H1 (cell line): ENCODE measurements around the gene NDST4. TPM values are rescaled to one million over a fixed set of nuclear protein-coding genes. Genes with fewer than 3 reads are reported as not detected.

ENCODE experiments used
- CTCF ChIA-PET: fragments of 300-600 bp; sonication (Branson Sonifier 250); formaldehyde crosslinking; loops from one replicate; lab custom pipeline; 2021; ENCODE audit not compliant: partially characterized antibody; lab: Charles Lee
- POLR2A ChIA-PET: fragments of 300-600 bp; sonication (Branson Sonifier 250); formaldehyde crosslinking; loops from one replicate; lab custom pipeline; 2021; ENCODE audit warnings: inconsistent platforms; ENCODE audit not compliant: partially characterized antibody; lab: Charles Lee
- DNase-seq, 2 experiments: peaks; one replicate each; pipeline versions ENCODE4 v3.0.0 to v3.0.0-alpha.2; 2010 to 2022; ENCODE audit warnings: low spot score in 2 of 2, low read depth in 1 of 2, mixed read lengths in 1 of 2
- FAIRE-seq: peaks from 2 replicates; lab custom pipeline; 2011; peaks lifted over from hg19 to GRCh38; lab: Jason Lieb, UNC
- H2AFZ ChIP-seq: 2 replicates; pipeline ENCODE4 v1.8.1; 2012; ENCODE audit warnings: low read length, inconsistent platforms
- H2AK5ac ChIP-seq: 2 replicates; pipeline ENCODE4 v1.6.1; 2013; ENCODE audit warnings: low read depth, low read length
- H2BK120ac ChIP-seq: replicated peaks from 2 replicates; pipeline ENCODE3; 2013; ENCODE audit warnings: low read depth, low read length, inconsistent platforms
- H2BK12ac ChIP-seq: 2 replicates; pipeline ENCODE4 v1.6.1; 2013; ENCODE audit warnings: low read depth, low read length
- H2BK15ac ChIP-seq: 2 replicates; pipeline ENCODE4 v1.6.1; 2013; ENCODE audit warnings: low read length
- H2BK20ac ChIP-seq: 2 replicates; pipeline ENCODE4 v1.6.1; 2013; ENCODE audit warnings: low read length
- H2BK5ac ChIP-seq: 2 replicates; pipeline ENCODE4 v1.6.1; 2013; ENCODE audit warnings: low read depth, low read length
- H3K14ac ChIP-seq: 2 replicates; pipeline ENCODE4 v1.6.1; 2013; ENCODE audit warnings: inconsistent platforms; ENCODE audit not compliant: insufficient read length
- H3K18ac ChIP-seq: 2 replicates; pipeline ENCODE4 v1.6.1; 2013; ENCODE audit warnings: low read length; ENCODE audit errors: extremely low read depth
- H3K23ac ChIP-seq: 2 replicates; pipeline ENCODE4 v1.6.1; 2013; ENCODE audit warnings: inconsistent platforms; ENCODE audit not compliant: insufficient read length
- H3K23me2 ChIP-seq: 2 replicates; pipeline ENCODE4 v1.6.1; 2013; ENCODE audit warnings: low read depth, low read length
- H3K27ac ChIP-seq: 2 replicates; pipeline ENCODE4 v1.6.1; 2011; ENCODE audit warnings: low read depth, low read length, inconsistent platforms
- H3K27me3 ChIP-seq, 4 experiments: replicated peaks in 1 of 4; 1 replicate in 1 of 4; 2 replicates in 3 of 4; pipeline versions ENCODE4 v1.6.1 to v1.8.1; 2011 to 2013; ENCODE audit warnings: low read length in 3 of 4, mild to moderate bottlenecking in 3 of 4, inconsistent platforms in 2 of 4, mixed read lengths in 2 of 4, moderate library complexity in 1 of 4; ENCODE audit not compliant: control insufficient read depth in 3 of 4, insufficient read depth in 3 of 4; ENCODE audit errors: extremely low read depth in 1 of 4
- H3K36me3 ChIP-seq, 4 experiments: 2 replicates each; pipeline versions ENCODE4 v1.6.1 to v1.8.1; 2011 to 2013; ENCODE audit warnings: mild to moderate bottlenecking in 4 of 4, low read length in 3 of 4, moderate library complexity in 2 of 4, control low read depth in 1 of 4, inconsistent platforms in 1 of 4; ENCODE audit not compliant: insufficient read depth in 4 of 4, control insufficient read depth in 2 of 4
- H3K4ac ChIP-seq: replicated peaks from 2 replicates; pipeline ENCODE3; 2013; ENCODE audit warnings: low read length, low read depth, mixed read lengths, inconsistent platforms; ENCODE audit not compliant: insufficient read length
- H3K4me1 ChIP-seq, 4 experiments: replicated peaks in 1 of 4; 1 replicate in 1 of 4; 2 replicates in 3 of 4; pipeline versions ENCODE4 v1.6.1 to v1.8.1; 2011 to 2013; ENCODE audit warnings: low read length in 3 of 4, inconsistent platforms in 2 of 4, mixed read lengths in 1 of 4; ENCODE audit not compliant: insufficient read depth in 4 of 4, control insufficient read depth in 3 of 4
- H3K4me2 ChIP-seq, 2 experiments: 2 replicates each; pipeline versions ENCODE4 v1.6.1 to v1.8.1; 2011 to 2013; ENCODE audit warnings: low read depth in 2 of 2, low read length in 2 of 2, control low read depth in 1 of 2, inconsistent platforms in 1 of 2, mild to moderate bottlenecking in 1 of 2; ENCODE audit not compliant: insufficient read depth in 1 of 2
- H3K4me3 ChIP-seq, 4 experiments: fragments of 200-600, 300-600 bp in 1 of 4; sonication (generic), shearing (Covaris generic), sonication (Bioruptor Twin) in 1 of 4; 2 replicates each; pipeline versions ENCODE4 v1.5.1 to v1.8.1; 2011 to 2016; ENCODE audit warnings: low read length in 4 of 4, low read depth in 3 of 4, control low read depth in 2 of 4, inconsistent platforms in 2 of 4, mild to moderate bottlenecking in 2 of 4, mixed read lengths in 1 of 4, moderate library complexity in 1 of 4; ENCODE audit not compliant: insufficient read depth in 2 of 4; ENCODE audit errors: extremely low read depth in 1 of 4
- H3K56ac ChIP-seq: replicated peaks from 2 replicates; pipeline ENCODE3; 2013; ENCODE audit warnings: low read depth, mild to moderate bottlenecking, mixed read lengths, low read length, inconsistent platforms; ENCODE audit not compliant: insufficient read length
- H3K79me1 ChIP-seq: 2 replicates; pipeline ENCODE4 v1.6.1; 2013; ENCODE audit warnings: low read depth, low read length, control low read depth
- H3K79me2 ChIP-seq, 2 experiments: 2 replicates each; pipeline versions ENCODE4 v1.6.1 to v1.8.1; 2012 to 2013; ENCODE audit warnings: low read length in 2 of 2, mild to moderate bottlenecking in 2 of 2, inconsistent platforms in 1 of 2; ENCODE audit not compliant: insufficient read depth in 2 of 2, control insufficient read depth in 1 of 2
- H3K9ac ChIP-seq, 4 experiments: replicated peaks in 1 of 4; 1 replicate in 1 of 4; 2 replicates in 3 of 4; pipeline versions ENCODE4 v1.6.1 to v1.8.1; 2011 to 2013; ENCODE audit warnings: low read depth in 3 of 4, low read length in 3 of 4, control low read depth in 2 of 4, mild to moderate bottlenecking in 2 of 4, moderate library complexity in 2 of 4, inconsistent platforms in 1 of 4; ENCODE audit errors: extremely low read depth in 1 of 4
- H3K9me3 ChIP-seq, 2 experiments: 2 replicates each; pipeline versions ENCODE4 v1.6.1 to v1.8.1; 2012 to 2013; ENCODE audit warnings: mild to moderate bottlenecking in 2 of 2, moderate library complexity in 2 of 2, control low read depth in 1 of 2, inconsistent platforms in 1 of 2, low read depth in 1 of 2, low read length in 1 of 2, mixed read lengths in 1 of 2; ENCODE audit not compliant: insufficient read depth in 2 of 2
- H4K20me1 ChIP-seq, 2 experiments: replicated peaks in 1 of 2; 2 replicates each; pipeline versions ENCODE3 to v1.8.1; 2011 to 2013; ENCODE audit warnings: inconsistent platforms in 2 of 2, low read length in 2 of 2, mild to moderate bottlenecking in 1 of 2; ENCODE audit not compliant: insufficient read depth in 2 of 2, control insufficient read depth in 1 of 2
- H4K5ac ChIP-seq: 2 replicates; pipeline ENCODE4 v1.6.1; 2013; ENCODE audit warnings: low read length, low read depth, mixed read lengths, inconsistent platforms; ENCODE audit not compliant: insufficient read length
- H4K8ac ChIP-seq: 2 replicates; pipeline ENCODE4 v1.8.0; 2013; ENCODE audit warnings: mild to moderate bottlenecking, moderate library complexity, low read length, inconsistent platforms; ENCODE audit not compliant: insufficient read depth; ENCODE audit errors: extremely low read depth
- H4K91ac ChIP-seq: replicated peaks from 2 replicates; pipeline ENCODE3; 2013; ENCODE audit warnings: low read length, mixed read lengths, inconsistent platforms; ENCODE audit not compliant: insufficient read length
- CBX8 ChIP-seq: fragments of 300-800, 300-1000 bp; sonication (generic); IDR thresholded peaks from 2 replicates; pipeline ENCODE4 v1.7.1; 2016; ENCODE audit warnings: low read depth, low read length, borderline replicate concordance
- CEBPB ChIP-seq: IDR thresholded peaks from 2 replicates; pipeline ENCODE4 v1.6.1; 2012; ENCODE audit warnings: low read depth, low read length
- CTBP2 ChIP-seq: IDR thresholded peaks from 2 replicates; pipeline ENCODE4 v1.7.0; 2011; ENCODE audit warnings: borderline replicate concordance, mild to moderate bottlenecking, moderate library complexity, mixed read lengths, low read length; ENCODE audit not compliant: insufficient read depth, insufficient read length
- CTCF ChIP-seq, 3 experiments: IDR thresholded peaks; 1 replicate in 2 of 3; 2 replicates in 1 of 3; pipeline versions ENCODE4 v1.5.1 to v1.6.1; 2011; ENCODE audit warnings: low read length in 3 of 3, mild to moderate bottlenecking in 3 of 3, inconsistent platforms in 2 of 3, low read depth in 1 of 3, moderate library complexity in 1 of 3; ENCODE audit not compliant: insufficient read depth in 1 of 3; ENCODE audit errors: control extremely low read depth in 1 of 3
- EP300 ChIP-seq, 2 experiments: IDR thresholded peaks; 1 replicate in 1 of 2; 2 replicates in 1 of 2; pipeline ENCODE4 v1.6.1; 2011 to 2012; ENCODE audit warnings: low read depth in 2 of 2, low read length in 2 of 2, mild to moderate bottlenecking in 2 of 2, borderline replicate concordance in 1 of 2, inconsistent platforms in 1 of 2, moderate library complexity in 1 of 2
- HDAC6 ChIP-seq: IDR thresholded peaks from one replicate; pipeline ENCODE4 v1.7.1; 2012; ENCODE audit warnings: low read depth, mild to moderate bottlenecking, inconsistent platforms, low read length, moderate library complexity
- MAX ChIP-seq: IDR thresholded peaks from 2 replicates; pipeline ENCODE4 v1.6.1; 2012; ENCODE audit warnings: inconsistent platforms
- POLR2AphosphoS5 ChIP-seq: IDR thresholded peaks from 2 replicates; pipeline ENCODE4 v1.6.1; 2011; ENCODE audit warnings: low read depth, low read length
- SAP30 ChIP-seq: fragments of 300-600 bp; sonication (generic); IDR thresholded peaks from 2 replicates; pipeline ENCODE4 v1.7.1; 2012; ENCODE audit warnings: low read length, moderate library complexity, mild to moderate bottlenecking, inconsistent platforms; ENCODE audit not compliant: insufficient read depth, insufficient replicate concordance
- SRF ChIP-seq: IDR thresholded peaks from 2 replicates; pipeline ENCODE4 v1.6.1; 2011; ENCODE audit warnings: mild to moderate bottlenecking, low read depth, low read length, moderate library complexity
- WGBS, 2 experiments: shearing (Covaris generic) in 1 of 2; methylation state at CpG; one replicate each; pipeline versions ENCODE4 v1.1.6 to v1.1.7; 2013 to 2015; ENCODE audit warnings: low lambda C conversion rate in 2 of 2, mixed read lengths in 2 of 2, inconsistent platforms in 1 of 2, low coverage in 1 of 2, missing lambda C conversion rate in 1 of 2; ENCODE audit not compliant: insufficient replicate concordance in 2 of 2, insufficient coverage in 1 of 2, insufficient read length in 1 of 2; ENCODE audit errors: extremely low coverage in 1 of 2, missing lambda C conversion rate in 1 of 2; 5-methylcytosine and 5-hydroxymethylcytosine counted together
- polyA plus RNA-seq, 7 experiments: library from polyadenylated mRNA; depleted of rRNA in 3 of 7; stranded (reverse) in 5 of 7; unstranded in 2 of 7; fragments of >200 nt in 5 of 7; fragments of 200-250 nt in 2 of 7; gene quantifications; 1 replicate in 5 of 7; 2 replicates in 1 of 7; 4 replicates in 1 of 7; pipeline versions ENCODE4 v1.2.1 to v1.2.3, GENCODE V29; 2011 to 2013; ENCODE audit warnings: missing spikeins in 2 of 7, mixed read lengths in 2 of 7
- total RNA-seq: library from RNA; stranded (reverse); fragmentation: NEBNext Ultra II Directional; extraction: Animal tissue kit (Norgen Biotek cat#: 25700); gene quantifications from 2 replicates; pipeline ENCODE4 v1.2.1, GENCODE V29; 2021

The NDST4 gene
- total and polyA plus RNA-seq, 2 of the 8 experiments (the other 6 are each of a cell fraction or from before 2014, with no cell fraction given), result 0.02 TPM; not detected in 1

- Histone ChIP-seq H2BK20ac (no peak overlapping the region), H2BK5ac (no peak overlapping the region), H3K79me2 (no peaks in the 10 kb centered on the region), H2BK120ac (no peak overlapping the region), H4K8ac (no peak overlapping the region), H3K4me1 (0 out of 7 replicates have a peak, but pooled peaks cover 0 to 2% (median 0%) of the 10 kb centered on the region in 4 experiments), H2AFZ (peak overlapping the region; percentile 18; the same call in 1 of the 2 replicates), H3K79me1 (no peaks in the 10 kb centered on the region), H3K9me3 (no peaks in the 10 kb centered on the region), H3K27ac (no peak overlapping the region), H3K56ac (no peak overlapping the region), H3K23me2 (peaks cover 2% of the 10 kb centered on the region; the same call in 1 of the 2 replicates), H4K5ac (no peak overlapping the region), H3K18ac (no peak overlapping the region), H4K91ac (no peak overlapping the region), H2BK12ac (no peak overlapping the region), H3K14ac (no peak overlapping the region), H3K4me3 (no peak overlapping the region), H2BK15ac (no peak overlapping the region), H3K23ac (no peak overlapping the region), H3K36me3 (no peaks in the 10 kb centered on the region), H3K4ac (no peak overlapping the region), H2AK5ac (no peak overlapping the region), H4K20me1 (no peaks in the 10 kb centered on the region), H3K4me2 (no peak overlapping the region), H3K9ac (no peak overlapping the region), H3K27me3 (peaks cover 0 to 1% (median 0%) of the 10 kb centered on the region in 4 experiments; a peak in 1 of 7 replicates)
- DNase-seq (no peak), FAIRE-seq (no peak)
- 58% methylated on average over 2 of the region's 2 CpGs; no CpG with 5 or more reads in 1 of the 2 experiments for WGBS, 2 experiments
- ChIA-PET CTCF (interaction anchor here (1.2 kb wide), 1 partner anchor 13 kb away, joined by 4 read pairs; no protein-coding TSS in a partner anchor), POLR2A (interaction anchor here (0.6 kb wide), 1 partner anchor 130 kb away, joined by 3 read pairs; no protein-coding TSS in a partner anchor)
- TF ChIP-seq SAP30, result no peak
- no peak for TF ChIP-seq EP300 (IDR thresholded peaks at IDR 0.05; ENCODE audit: borderline replicate concordance in 1 of 2, low read depth in 2 of 2, low read length in 2 of 2)
- no peak for TF ChIP-seq CTBP2
- TF ChIP-seq MAX, result no peak
- TF ChIP-seq HDAC6, result no peak
- no peak for TF ChIP-seq POLR2AphosphoS5
- TF ChIP-seq CBX8, result no peak
- no peak for TF ChIP-seq CEBPB
- TF ChIP-seq SRF, result no peak
- TF ChIP-seq CTCF (IDR thresholded peaks at IDR 0.05; ENCODE audit: control extremely low read depth in 1 of 3, insufficient read depth in 1 of 3, low read depth in 1 of 3, low read length in 3 of 3), result no peak
Measured at GRCh38 chr4:114941503-114941902, 171.9 kb downstream of the NDST4 start.
